Measurements from ENCODE around the gene SCNM1.

The SCNM1 gene

GRCh38 chr1:151165738-151166504 is at the start of gene SCNM1, which contains the start of gene LYSMD1:
Gene SCNM1 (plus strand): TSS chr1:151166144. CDS start chr1:151166153, 9 bp downstream.
Gene LYSMD1 (minus strand): TSS chr1:151165902. CDS start chr1:151165258, 644 bp downstream.
- DNase-seq (ENCODE audit: low read depth): peak; percentile 92

DNA sequence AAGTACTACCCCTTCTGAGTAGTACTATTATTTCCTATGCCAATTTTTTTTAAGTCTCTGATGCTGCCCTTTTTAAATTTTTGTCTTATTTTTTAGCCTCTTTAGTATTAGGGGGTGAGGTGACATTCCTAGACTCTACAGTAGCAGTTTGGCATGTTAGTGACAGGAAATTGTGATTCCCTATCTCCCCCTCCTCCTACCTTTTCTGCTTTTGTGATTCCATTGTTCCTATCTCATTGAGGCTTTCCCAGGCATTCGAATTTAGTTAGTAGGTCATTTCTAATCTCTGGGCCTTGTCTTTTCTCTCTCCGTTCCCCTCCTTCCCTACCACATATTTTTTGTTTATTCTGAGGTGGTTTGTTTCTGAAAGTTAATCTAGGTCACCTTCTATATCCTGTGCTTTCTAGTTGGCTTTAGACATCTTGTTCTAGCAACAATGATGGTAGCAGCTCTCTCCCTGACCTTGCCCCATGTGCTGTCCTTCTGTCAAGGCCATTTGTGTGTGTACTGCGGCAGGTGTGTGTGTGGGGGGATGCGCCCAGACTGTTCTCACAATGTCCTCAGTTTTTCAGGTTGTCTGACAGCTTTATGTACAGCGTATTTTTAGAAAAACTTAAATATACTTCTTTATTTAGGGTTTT is 41.1 kb upstream of the SCNM1 start:
- DNase-seq (ENCODE audit: low read depth): no peak

DNA sequence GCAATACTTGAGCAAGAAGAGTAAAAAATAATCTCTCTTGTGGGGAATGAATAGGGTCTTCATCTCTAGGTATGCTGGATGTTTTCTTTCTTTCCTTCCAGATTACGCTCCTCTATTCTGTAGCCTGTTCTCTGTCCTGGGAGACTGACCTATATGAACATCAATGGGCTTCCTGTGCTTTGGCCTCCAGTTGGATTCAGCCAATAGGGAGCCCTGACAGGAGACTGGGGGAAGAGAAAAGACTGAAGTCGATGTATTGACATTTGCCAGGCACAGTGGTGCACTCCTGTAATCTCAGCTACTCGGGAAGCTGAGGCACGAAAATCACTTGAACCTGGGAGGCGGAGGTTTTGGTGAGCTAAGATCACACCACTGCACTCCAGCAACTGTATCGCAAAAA is 37.1 kb upstream of the SCNM1 start:
- DNase-seq (ENCODE audit: low read depth): no peak

DNA sequence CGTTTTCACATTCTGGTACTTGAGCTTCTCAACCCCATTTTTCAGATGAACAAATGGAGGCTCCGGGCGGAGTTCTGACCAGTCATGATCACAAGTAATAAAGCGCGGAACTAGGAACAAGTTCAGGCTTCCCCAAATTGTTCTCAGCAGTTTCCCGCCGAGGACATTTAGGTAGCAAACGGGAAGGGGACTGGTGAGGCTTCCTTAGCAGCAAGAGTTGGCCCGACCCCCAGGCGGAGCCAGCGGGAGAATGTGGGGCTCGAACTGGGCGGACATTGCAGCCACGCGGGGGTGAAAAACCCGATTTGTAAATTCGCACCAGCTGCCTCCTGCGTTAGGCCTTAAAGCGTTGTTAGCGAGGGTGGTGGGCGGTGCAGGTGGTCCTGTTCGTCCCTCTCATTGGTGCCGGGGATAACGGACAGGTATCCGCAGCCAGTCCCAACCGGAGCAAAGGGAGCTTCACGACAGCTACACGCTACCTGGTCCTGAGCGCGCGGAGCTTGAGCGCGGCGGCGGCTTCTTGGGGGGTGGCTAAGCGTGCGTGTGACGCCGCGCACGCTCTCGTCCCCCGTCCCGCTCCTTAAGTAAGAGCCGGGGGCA is 34.9 kb upstream of the SCNM1 start:
- DNase-seq (ENCODE audit: low read depth): no peak

DNA sequence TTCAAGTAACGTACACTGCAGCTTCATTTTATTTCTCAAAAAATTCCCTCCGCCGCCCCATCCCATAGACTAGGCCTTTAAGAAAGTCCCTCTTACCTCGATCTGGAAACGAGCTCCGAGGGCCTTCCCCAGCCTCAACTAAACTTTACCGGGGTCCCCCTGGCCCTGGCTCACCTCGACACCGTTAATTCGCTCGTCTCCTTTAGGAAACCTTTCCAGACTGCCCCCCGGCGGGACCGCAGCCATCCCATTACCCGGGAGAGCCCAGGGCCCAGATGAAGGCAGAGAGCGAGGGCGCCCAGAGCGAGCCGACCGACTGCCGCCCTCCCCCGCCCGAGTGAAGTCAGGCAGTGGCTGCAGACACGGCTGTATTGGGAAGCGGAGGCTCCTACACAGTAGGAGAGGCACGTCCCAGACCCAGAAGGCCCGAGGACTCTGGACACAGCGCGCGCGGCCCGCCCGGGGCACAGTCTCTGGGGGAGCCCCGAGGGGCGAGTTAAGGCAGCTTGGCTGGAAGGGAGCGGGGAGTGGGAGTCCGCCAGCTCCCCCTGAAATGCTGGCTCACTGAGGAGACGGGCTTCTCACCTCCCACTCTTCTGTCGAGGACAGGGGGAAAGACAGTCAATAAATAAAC is 34.1 kb upstream of the SCNM1 start:
- DNase-seq (ENCODE audit: low read depth): no peak

GRCh38 chr1:151132335-151133017 is 33.5 kb upstream of the SCNM1 start:
- DNase-seq (ENCODE audit: low read depth): no peak

DNA sequence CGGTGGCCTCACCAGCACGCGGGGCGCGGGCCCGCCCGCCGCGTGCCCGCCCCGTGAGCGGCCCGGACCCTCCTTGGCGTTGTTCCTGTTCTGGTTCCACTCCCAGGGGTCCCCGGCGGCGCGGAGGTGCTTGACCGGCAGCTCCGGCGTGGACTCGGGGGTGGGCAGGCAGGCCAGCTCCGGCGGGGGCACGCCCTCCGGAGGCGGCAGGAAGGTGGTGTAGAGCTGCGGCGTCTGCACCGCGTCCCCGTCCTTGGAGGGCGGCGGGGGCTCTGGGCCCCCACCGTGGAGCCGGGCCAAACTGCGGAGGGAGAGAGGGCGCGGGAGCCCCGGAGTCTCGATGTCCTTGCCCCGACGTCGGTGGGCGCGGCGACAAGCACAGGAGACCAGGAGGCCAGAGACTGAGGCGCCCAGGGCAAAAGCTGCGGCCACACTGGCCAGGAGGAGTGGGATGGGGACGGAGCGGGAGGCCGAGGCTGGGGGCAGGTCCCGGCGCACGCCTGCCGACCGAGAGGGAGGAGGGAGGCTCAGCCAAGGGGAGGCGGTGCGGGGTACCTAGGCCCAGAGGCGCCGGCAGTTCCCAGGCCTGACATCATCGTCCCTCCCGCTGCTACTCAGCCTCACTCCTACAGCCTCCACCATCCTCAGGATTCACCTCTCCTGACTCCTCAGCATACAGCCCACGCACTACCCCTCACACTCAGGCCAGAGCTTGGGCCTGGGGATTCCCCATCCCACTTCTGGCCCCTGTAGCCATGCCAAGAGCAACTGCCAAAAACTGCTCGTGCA is 32.7 kb upstream of the SCNM1 start:
- no peak for DNase-seq (ENCODE audit: low read depth)

- no peak for DNase-seq (ENCODE audit: low read depth)
Observed at GRCh38 chr1:151134396-151134795, 31.5 kb upstream of the SCNM1 start.

DNA sequence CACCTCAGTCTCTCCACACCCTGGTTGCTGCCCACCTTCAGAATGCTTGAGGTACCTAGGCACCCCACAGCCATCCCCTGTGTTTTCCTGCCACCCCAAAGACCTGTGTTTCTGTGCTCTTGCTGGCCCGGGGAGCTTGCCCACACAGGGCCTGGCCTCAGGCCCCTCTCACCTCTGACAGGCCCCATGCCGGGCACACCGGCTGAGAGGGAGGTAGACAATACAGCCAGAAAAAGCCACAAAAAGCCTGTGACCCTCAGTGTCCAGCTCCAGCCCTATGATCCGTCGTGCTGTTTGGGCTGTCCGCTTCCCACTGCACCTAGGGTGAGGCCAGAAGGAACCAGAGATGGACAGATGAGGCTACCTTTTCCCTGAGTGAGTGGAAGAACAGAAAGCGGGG is 31.0 kb upstream of the SCNM1 start:
- DNase-seq (ENCODE audit: low read depth): no peak

- DNase-seq (ENCODE audit: low read depth): no peak
Observed at GRCh38 chr1:151135433-151136385, 30.2 kb upstream of the SCNM1 start.

- no peak for DNase-seq (ENCODE audit: low read depth)
Observed at GRCh38 chr1:151137789-151138188, 28.2 kb upstream of the SCNM1 start.

DNA sequence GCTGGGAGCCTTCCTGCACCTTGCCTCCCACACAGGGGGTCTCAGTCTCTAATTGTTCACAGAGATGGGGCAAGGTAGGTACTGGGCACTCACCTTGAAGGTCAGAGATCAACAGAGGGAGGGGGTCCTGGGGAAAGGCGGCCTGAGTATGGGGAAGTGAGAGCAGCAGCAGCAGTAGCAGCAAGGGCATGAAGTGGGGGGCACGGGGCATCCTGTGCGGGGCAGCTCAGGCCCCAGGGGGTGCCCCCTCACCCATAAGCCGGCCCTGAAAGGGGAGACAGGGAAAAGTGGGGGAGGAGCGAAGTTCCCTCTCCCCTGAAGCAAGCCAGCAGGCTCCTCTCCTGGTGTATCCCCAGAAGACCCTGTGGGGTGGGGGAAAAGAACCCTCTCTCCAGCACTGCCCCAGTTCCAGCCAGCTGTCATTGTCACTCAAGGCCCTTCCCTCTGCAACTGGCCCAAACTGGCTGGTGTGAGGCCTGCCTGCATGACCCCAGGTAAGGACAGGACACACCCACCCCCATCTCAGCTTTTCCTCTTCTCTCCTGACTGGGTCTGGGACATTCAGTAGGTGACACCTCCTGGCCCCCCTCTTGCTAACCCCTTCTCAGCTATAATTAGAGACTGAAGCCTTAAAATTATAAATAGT is 23.4 kb upstream of the SCNM1 start:
- no peak for DNase-seq (ENCODE audit: low read depth)

GRCh38 chr1:151143057-151143435 is 22.9 kb upstream of the SCNM1 start:
- no peak for DNase-seq (ENCODE audit: low read depth)

DNA sequence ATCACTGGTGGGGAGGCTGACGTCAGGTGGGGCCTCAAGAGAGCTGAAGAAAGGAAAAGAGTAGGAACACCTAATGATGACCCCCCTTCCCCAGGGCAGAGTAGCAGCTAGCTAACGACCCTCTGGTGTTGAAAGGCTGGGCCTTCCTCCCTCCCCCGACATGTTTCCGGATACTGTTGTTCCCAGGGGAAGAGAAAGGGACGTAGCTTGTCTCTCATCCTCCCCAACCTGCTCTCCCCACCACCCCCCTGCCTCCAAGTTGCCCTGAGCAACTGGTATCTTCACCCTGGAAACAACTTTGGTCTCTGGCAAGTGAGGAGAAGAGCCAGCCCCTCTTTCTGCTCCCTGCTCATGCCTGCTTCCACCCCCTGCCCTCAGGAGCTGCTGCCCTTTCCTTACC is 22.0 kb upstream of the SCNM1 start:
- DNase-seq (ENCODE audit: low read depth): no peak

DNA sequence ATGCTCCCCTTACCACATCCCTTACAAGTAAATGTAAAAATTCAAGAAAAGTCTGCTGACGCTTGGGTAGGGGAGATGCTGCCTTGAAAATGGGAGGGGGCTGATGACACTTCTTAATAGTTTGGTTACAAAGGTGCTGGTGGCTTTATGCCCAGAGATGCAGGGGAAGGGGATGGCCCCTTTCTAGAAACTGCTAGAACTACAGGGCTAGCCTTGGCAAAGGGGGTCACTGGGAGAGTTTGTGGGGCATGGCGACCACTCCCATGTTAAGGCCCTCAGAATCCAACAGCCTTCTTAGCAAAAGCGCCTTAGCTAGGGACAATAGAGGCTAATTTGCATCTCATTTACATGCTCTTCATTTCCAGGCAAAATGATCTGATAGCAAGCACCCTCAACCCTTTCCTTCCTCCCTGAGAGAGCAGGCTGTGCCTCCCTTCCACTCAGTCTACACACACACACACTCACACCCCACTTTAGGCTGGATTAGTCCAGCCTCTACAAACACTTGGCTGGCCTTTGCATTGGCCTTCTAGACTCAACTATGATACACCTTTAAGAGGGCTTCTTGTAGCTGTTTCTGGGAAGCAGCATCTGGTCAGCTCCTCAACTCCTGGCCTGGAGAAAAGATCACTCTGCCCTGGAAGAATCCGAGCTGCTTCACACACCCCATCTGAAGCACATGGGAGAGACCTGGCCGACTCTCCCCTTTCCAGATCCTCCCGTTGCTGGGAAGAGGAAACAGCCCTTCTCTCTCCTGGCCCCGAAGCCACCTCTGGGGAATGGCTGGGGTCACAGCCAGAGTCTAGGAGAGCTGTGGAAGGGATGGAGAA is 21.3 kb upstream of the SCNM1 start:
- DNase-seq (ENCODE audit: low read depth): no peak

GRCh38 chr1:151145304-151146071 is 20.5 kb upstream of the SCNM1 start:
- DNase-seq (ENCODE audit: low read depth): no peak

DNA sequence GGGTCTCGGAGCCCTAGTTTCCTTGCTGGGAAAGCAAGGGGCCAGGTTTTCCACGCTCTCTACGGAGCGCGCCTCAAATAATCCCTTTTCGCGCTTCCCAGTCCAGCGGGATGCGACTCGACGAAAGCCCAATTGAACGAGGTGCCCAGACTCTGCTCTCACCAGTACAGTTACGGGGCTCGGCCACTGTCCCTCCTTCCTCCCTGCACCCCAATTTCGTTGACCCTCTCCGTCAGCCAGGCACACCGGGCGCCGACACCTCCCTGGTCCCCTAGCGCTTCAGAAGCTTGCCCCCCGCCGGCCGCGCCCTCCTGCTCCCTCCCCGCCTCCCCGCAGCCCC is 19.9 kb upstream of the SCNM1 start:
- DNase-seq (ENCODE audit: low read depth): no peak
